Stimulated activated CD8-positive, alpha-beta memory T cell treated with anti-CD3 and anti-CD28 coated beads, Interleukin-7, amount 100 ng/mL, for 24 hours (primary cell): ENCODE measurements around the gene MED15.
"Not testable (repeated sequence)": the region's sequence is repeated elsewhere in the genome, so short reads cannot be mapped to it uniquely, and the experiment has no call there.

Source experiments
- DNase-seq: peaks from one replicate; pipeline ENCODE4 v3.0.0-alpha.2; 2020; ENCODE audit warnings: low read depth

Gene MED15

GRCh38 chr22:20483143-20483506 is 24.3 kb upstream of the MED15 start:
- not testable (repeated sequence) for DNase-seq

- no peak for DNase-seq
Measured at GRCh38 chr22:20483771-20484170, 23.6 kb upstream of the MED15 start.

- DNase-seq: no peak
Measured at GRCh38 chr22:20484948-20485683, 22.3 kb upstream of the MED15 start.

GRCh38 chr22:20486229-20486628 is 21.2 kb upstream of the MED15 start:
- DNase-seq: no peak

GRCh38 chr22:20487715-20488114 is 19.7 kb upstream of the MED15 start:
- DNase-seq: no peak

- DNase-seq: no peak
Measured at GRCh38 chr22:20488946-20489345, 18.5 kb upstream of the MED15 start.

GRCh38 chr22:20490183-20490940 is 17.0 kb upstream of the MED15 start:
- DNase-seq: no peak

GRCh38 chr22:20490941-20491307 is 16.5 kb upstream of the MED15 start:
- no peak for DNase-seq

GRCh38 chr22:20491346-20491745 is 16.1 kb upstream of the MED15 start:
- no peak for DNase-seq

- no peak for DNase-seq
Measured at GRCh38 chr22:20494978-20495860, 12.2 kb upstream of the MED15 start, which contains the start of gene KLHL22. TSS of gene KLHL22 (minus strand) at chr22:20495795. CDS start at chr22:20489211, 6,584 bp downstream.

GRCh38 chr22:20495861-20496681 is 11.3 kb upstream of the MED15 start:
- peak; percentile 78 for DNase-seq

- no peak for DNase-seq
Measured at GRCh38 chr22:20497426-20497825, 10.0 kb upstream of the MED15 start.

- DNase-seq: no peak
Measured at GRCh38 chr22:20498913-20499312, 8.5 kb upstream of the MED15 start.

GRCh38 chr22:20499769-20500168 is 7.6 kb upstream of the MED15 start:
- no peak for DNase-seq

- no peak for DNase-seq
Measured at GRCh38 chr22:20503816-20504215, 3.6 kb upstream of the MED15 start.

GRCh38 chr22:20504293-20504922 is 3.0 kb upstream of the MED15 start:
- DNase-seq: not testable (repeated sequence)

- no peak for DNase-seq
Measured at GRCh38 chr22:20506543-20507252, 712 bp upstream of the MED15 start.

- not testable (repeated sequence) for DNase-seq
Measured at GRCh38 chr22:20508067-20508755, 801 bp downstream of the MED15 start.

GRCh38 chr22:20508815-20509271 is 1.4 kb downstream of the MED15 start:
- DNase-seq: no peak
